SK-N-SH treated with all-trans-retinoic acid at 6 μM for 48 hours (cell line): Measurements from ENCODE around the gene POLG.
A peak's percentile ranks its signal among the peaks of the same experiment; 100 is the strongest.

Experiments used
- ATAC-seq: fragments of 200-7000 bp; cut with Tn5 transposase; 3 replicates; pipeline ENCODE4 v1.9.1; 2020; ENCODE audit warnings: mild to moderate bottlenecking, moderate library complexity
- ARNTL ChIP-seq: fragments of 450-650 bp; formaldehyde crosslinking; IDR thresholded peaks from 2 replicates; pipeline ENCODE4 v1.5.0; 2020; ENCODE audit warnings: low read depth, mild to moderate bottlenecking, moderate library complexity, borderline replicate concordance
- BACH2 ChIP-seq: fragments of 250-450 bp; sonication (Bioruptor Pico); IDR thresholded peaks from 2 replicates; pipeline ENCODE4 v1.9.0; 2021; ENCODE audit warnings: mild to moderate bottlenecking, borderline replicate concordance
- CSDC2 ChIP-seq: fragments of 250-450 bp; sonication (Bioruptor Pico); IDR thresholded peaks from 2 replicates; pipeline ENCODE4 v1.5.0; 2020; ENCODE audit warnings: mild to moderate bottlenecking, moderate library complexity
- ESRRG ChIP-seq: fragments of 250-450 bp; sonication (Bioruptor Pico); IDR thresholded peaks from 2 replicates; pipeline ENCODE4 v1.6.1; 2021; ENCODE audit warnings: mild to moderate bottlenecking
- GLIS3 ChIP-seq: fragments of 250-450 bp; sonication (Bioruptor Pico); IDR thresholded peaks from 2 replicates; pipeline ENCODE4 v1.5.0; 2020; ENCODE audit warnings: mild to moderate bottlenecking, moderate library complexity
- OSR1 ChIP-seq: fragments of 250-450 bp; sonication (Bioruptor Pico); IDR thresholded peaks from 2 replicates; pipeline ENCODE4 v1.8.0; 2022; ENCODE audit warnings: moderate library complexity, mild to moderate bottlenecking, inconsistent platforms
- PPARA ChIP-seq: fragments of 250-450 bp; sonication (Bioruptor Pico); IDR thresholded peaks from 2 replicates; pipeline ENCODE4 v1.5.0; 2020; ENCODE audit warnings: mild to moderate bottlenecking, borderline replicate concordance
- RARB ChIP-seq: fragments of 250-450 bp; sonication (Bioruptor Pico); IDR thresholded peaks from 2 replicates; pipeline ENCODE4 v1.8.0; 2021; ENCODE audit warnings: mild to moderate bottlenecking, moderate library complexity
- SNAI2 ChIP-seq: fragments of 250-450 bp; sonication (Bioruptor Pico); IDR thresholded peaks from 2 replicates; pipeline ENCODE4 v1.5.0; 2020; ENCODE audit warnings: mild to moderate bottlenecking, moderate library complexity
- TCF4 ChIP-seq: fragments of 250-450 bp; sonication (Bioruptor Pico); IDR thresholded peaks from 2 replicates; pipeline ENCODE4 v1.8.0; 2021; ENCODE audit warnings: mild to moderate bottlenecking, moderate library complexity, borderline replicate concordance
- TOX ChIP-seq: fragments of 250-450 bp; sonication (Bioruptor Pico); IDR thresholded peaks from 2 replicates; pipeline ENCODE4 v1.8.0; 2021; ENCODE audit warnings: mild to moderate bottlenecking, moderate library complexity, borderline replicate concordance
- ZC3H10 ChIP-seq: fragments of 250-450 bp; sonication (Bioruptor Pico); IDR thresholded peaks from 2 replicates; pipeline ENCODE4 v1.5.1; 2021; ENCODE audit warnings: mild to moderate bottlenecking, moderate library complexity
- ZFP3 ChIP-seq: fragments of 250-450 bp; sonication (Bioruptor Pico); IDR thresholded peaks from 2 replicates; pipeline ENCODE4 v1.5.0; 2020; ENCODE audit warnings: mild to moderate bottlenecking, moderate library complexity
- ZNF565 ChIP-seq: fragments of 450-650 bp; formaldehyde crosslinking; conservative IDR thresholded peaks from 2 replicates; pipeline ENCODE4 v1.5.0; 2020; ENCODE audit warnings: low read depth, mild to moderate bottlenecking, moderate library complexity
- ZNF70 ChIP-seq: fragments of 450-650 bp; formaldehyde crosslinking; IDR thresholded peaks from 2 replicates; pipeline ENCODE4 v1.5.0; 2020; ENCODE audit warnings: mild to moderate bottlenecking, moderate library complexity
- ZNF8 ChIP-seq: fragments of 450-650 bp; formaldehyde crosslinking; IDR thresholded peaks from 2 replicates; pipeline ENCODE4 v1.5.0; 2020; ENCODE audit warnings: mild to moderate bottlenecking, moderate library complexity
- TF ChIP-seq, protein P1 (sequence below): fragments of 250-450 bp; sonication (Bioruptor Pico); IDR thresholded peaks from 2 replicates; pipeline ENCODE4 v1.5.0; 2020; ENCODE audit warnings: mild to moderate bottlenecking, moderate library complexity
- TF ChIP-seq, protein P2 (sequence below): fragments of 250-450 bp; sonication (Bioruptor Pico); IDR thresholded peaks from 2 replicates; pipeline ENCODE4 v1.5.1; 2020; ENCODE audit warnings: low read depth, mild to moderate bottlenecking, moderate library complexity
- TF ChIP-seq, protein P3 (sequence below): fragments of 250-450 bp; sonication (Bioruptor Pico); IDR thresholded peaks from 2 replicates; pipeline ENCODE4 v1.8.0; 2020; ENCODE audit warnings: mild to moderate bottlenecking, moderate library complexity, borderline replicate concordance
- TF ChIP-seq, protein P4 (sequence below): fragments of 250-450 bp; sonication (Bioruptor Pico); IDR thresholded peaks from 2 replicates; pipeline ENCODE4 v1.5.1; 2021; ENCODE audit warnings: mild to moderate bottlenecking, moderate library complexity
- TF ChIP-seq, protein P5 (sequence below): fragments of 250-450 bp; sonication (Bioruptor Pico); IDR thresholded peaks from 2 replicates; pipeline ENCODE4 v1.8.0; 2021; ENCODE audit warnings: low read depth, mild to moderate bottlenecking, moderate library complexity, borderline replicate concordance

POLG gene

DNA sequence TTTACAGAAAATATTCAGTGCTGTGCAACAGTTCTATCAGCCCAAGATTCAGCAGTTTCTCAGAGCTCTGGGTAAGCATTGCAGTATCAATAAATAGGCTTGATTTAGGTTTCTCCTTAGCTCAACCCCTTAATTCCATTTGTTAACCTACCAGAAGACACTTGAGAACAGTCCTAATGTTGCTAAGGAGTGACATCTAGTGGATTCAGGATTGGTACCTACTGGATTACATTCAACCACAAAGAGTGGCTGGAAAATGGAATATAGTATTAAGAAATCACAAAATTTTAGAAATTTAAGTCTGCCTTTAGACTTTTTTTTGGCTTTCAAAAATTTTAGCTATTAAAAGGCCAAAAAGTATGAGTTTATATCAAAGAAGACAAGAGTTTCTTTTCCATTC, 34.7 kb downstream of the POLG start:
- peak; percentile 83 for ATAC-seq
- no peak for TF ChIP-seq TOX (CRISPR knock-in tag)

DNA sequence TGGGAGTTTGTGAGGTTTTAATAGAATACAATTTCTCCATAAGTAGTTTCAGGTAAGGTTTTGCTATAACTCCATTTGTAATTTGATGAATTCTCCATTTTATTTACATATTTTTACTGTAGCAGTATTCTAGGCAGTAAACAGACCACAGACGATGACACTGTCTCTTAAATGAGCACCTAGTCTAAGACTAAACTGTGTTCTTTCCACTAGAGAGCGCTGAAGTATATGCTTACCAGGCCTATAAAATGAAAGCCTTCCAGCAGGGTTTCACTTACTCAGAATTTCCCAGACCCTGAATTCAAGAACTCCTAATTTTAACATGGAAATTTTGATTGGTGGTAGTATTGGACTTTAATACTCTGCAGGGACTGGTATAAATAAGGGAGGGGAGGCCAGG, 41.6 kb downstream of the POLG start:
- TF ChIP-seq TCF4 (CRISPR knock-in tag) (no peak), TOX (CRISPR knock-in tag) (no peak), ZNF565 (CRISPR knock-in tag) (no peak), PPARA (CRISPR knock-in tag) (no peak), BACH2 (CRISPR knock-in tag) (no peak), CSDC2 (CRISPR knock-in tag) (no peak), ESRRG (CRISPR knock-in tag) (no peak), ZC3H10 (CRISPR knock-in tag) (no peak), ARNTL (no peak), SNAI2 (CRISPR knock-in tag) (no peak), OSR1 (CRISPR knock-in tag) (no peak), RARB (no peak), ZNF8 (CRISPR knock-in tag) (no peak), ZNF70 (CRISPR knock-in tag) (no peak)
- TF ChIP-seq, protein P1, sequence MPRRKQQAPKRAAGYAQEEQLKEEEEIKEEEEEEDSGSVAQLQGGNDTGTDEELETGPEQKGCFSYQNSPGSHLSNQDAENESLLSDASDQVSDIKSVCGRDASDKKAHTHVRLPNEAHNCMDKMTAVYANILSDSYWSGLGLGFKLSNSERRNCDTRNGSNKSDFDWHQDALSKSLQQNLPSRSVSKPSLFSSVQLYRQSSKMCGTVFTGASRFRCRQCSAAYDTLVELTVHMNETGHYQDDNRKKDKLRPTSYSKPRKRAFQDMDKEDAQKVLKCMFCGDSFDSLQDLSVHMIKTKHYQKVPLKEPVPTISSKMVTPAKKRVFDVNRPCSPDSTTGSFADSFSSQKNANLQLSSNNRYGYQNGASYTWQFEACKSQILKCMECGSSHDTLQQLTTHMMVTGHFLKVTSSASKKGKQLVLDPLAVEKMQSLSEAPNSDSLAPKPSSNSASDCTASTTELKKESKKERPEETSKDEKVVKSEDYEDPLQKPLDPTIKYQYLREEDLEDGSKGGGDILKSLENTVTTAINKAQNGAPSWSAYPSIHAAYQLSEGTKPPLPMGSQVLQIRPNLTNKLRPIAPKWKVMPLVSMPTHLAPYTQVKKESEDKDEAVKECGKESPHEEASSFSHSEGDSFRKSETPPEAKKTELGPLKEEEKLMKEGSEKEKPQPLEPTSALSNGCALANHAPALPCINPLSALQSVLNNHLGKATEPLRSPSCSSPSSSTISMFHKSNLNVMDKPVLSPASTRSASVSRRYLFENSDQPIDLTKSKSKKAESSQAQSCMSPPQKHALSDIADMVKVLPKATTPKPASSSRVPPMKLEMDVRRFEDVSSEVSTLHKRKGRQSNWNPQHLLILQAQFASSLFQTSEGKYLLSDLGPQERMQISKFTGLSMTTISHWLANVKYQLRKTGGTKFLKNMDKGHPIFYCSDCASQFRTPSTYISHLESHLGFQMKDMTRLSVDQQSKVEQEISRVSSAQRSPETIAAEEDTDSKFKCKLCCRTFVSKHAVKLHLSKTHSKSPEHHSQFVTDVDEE (CRISPR knock-in tag), result no peak
- TF ChIP-seq, protein P2, sequence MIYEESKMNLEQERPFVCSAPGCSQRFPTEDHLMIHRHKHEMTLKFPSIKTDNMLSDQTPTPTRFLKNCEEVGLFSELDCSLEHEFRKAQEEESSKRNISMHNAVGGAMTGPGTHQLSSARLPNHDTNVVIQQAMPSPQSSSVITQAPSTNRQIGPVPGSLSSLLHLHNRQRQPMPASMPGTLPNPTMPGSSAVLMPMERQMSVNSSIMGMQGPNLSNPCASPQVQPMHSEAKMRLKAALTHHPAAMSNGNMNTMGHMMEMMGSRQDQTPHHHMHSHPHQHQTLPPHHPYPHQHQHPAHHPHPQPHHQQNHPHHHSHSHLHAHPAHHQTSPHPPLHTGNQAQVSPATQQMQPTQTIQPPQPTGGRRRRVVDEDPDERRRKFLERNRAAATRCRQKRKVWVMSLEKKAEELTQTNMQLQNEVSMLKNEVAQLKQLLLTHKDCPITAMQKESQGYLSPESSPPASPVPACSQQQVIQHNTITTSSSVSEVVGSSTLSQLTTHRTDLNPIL (CRISPR knock-in tag), result no peak
- TF ChIP-seq, protein P3, sequence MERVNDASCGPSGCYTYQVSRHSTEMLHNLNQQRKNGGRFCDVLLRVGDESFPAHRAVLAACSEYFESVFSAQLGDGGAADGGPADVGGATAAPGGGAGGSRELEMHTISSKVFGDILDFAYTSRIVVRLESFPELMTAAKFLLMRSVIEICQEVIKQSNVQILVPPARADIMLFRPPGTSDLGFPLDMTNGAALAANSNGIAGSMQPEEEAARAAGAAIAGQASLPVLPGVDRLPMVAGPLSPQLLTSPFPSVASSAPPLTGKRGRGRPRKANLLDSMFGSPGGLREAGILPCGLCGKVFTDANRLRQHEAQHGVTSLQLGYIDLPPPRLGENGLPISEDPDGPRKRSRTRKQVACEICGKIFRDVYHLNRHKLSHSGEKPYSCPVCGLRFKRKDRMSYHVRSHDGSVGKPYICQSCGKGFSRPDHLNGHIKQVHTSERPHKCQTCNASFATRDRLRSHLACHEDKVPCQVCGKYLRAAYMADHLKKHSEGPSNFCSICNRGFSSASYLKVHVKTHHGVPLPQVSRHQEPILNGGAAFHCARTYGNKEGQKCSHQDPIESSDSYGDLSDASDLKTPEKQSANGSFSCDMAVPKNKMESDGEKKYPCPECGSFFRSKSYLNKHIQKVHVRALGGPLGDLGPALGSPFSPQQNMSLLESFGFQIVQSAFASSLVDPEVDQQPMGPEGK (CRISPR knock-in tag), result no peak
- TF ChIP-seq, protein P4, sequence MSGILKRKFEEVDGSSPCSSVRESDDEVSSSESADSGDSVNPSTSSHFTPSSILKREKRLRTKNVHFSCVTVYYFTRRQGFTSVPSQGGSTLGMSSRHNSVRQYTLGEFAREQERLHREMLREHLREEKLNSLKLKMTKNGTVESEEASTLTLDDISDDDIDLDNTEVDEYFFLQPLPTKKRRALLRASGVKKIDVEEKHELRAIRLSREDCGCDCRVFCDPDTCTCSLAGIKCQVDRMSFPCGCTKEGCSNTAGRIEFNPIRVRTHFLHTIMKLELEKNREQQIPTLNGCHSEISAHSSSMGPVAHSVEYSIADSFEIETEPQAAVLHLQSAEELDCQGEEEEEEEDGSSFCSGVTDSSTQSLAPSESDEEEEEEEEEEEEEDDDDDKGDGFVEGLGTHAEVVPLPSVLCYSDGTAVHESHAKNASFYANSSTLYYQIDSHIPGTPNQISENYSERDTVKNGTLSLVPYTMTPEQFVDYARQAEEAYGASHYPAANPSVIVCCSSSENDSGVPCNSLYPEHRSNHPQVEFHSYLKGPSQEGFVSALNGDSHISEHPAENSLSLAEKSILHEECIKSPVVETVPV, result no peak
- no peak for ATAC-seq

DNA sequence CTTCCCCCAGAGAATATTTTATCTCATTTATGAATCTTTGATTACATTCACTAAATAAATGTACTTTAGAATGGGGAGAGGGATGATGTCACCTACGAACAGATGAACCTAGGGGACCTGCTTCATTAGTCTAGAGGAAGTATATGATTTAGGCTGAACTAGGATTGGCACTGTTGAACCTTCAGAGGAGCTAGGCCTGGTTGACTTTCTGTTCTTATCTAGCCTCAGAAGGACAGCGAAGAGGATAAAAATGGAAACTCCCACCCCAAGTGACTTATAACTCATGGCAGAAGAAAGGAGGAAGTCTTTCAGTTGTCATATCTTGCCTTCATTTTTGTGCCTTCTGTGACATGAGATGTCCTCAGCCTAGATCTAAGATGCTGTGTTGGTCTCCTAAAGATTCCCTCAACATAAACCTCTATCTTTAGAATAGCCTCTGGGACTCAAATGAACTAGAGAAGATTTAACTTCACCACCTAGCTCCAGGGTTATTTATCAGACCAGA, 42.6 kb downstream of the POLG start:
- no peak for TF ChIP-seq TCF4 (CRISPR knock-in tag)
- no peak for TF ChIP-seq ZNF565 (CRISPR knock-in tag)
- no peak for TF ChIP-seq ZNF8 (CRISPR knock-in tag)
- no peak for TF ChIP-seq PPARA (CRISPR knock-in tag)
- TF ChIP-seq ARNTL, result no peak
- no peak for TF ChIP-seq TOX (CRISPR knock-in tag)
- TF ChIP-seq GLIS3, result no peak
- no peak for TF ChIP-seq OSR1 (CRISPR knock-in tag)
- TF ChIP-seq, protein P5, sequence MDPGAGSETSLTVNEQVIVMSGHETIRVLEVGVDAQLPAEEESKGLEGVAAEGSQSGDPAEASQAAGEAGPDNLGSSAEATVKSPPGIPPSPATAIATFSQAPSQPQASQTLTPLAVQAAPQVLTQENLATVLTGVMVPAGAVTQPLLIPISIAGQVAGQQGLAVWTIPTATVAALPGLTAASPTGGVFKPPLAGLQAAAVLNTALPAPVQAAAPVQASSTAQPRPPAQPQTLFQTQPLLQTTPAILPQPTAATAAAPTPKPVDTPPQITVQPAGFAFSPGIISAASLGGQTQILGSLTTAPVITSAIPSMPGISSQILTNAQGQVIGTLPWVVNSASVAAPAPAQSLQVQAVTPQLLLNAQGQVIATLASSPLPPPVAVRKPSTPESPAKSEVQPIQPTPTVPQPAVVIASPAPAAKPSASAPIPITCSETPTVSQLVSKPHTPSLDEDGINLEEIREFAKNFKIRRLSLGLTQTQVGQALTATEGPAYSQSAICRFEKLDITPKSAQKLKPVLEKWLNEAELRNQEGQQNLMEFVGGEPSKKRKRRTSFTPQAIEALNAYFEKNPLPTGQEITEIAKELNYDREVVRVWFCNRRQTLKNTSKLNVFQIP, result no peak
- TF ChIP-seq ZFP3 (CRISPR knock-in tag), result no peak
- no peak for TF ChIP-seq ESRRG (CRISPR knock-in tag)
- no peak for TF ChIP-seq SNAI2 (CRISPR knock-in tag)
- TF ChIP-seq, protein P1 (CRISPR knock-in tag), result no peak
- TF ChIP-seq, all 23 proteins: peak for 0
- ATAC-seq, result no peak
